GM19099 (cell line): Measurements from ENCODE around the gene TLR1.

Experiments
- POLR2A ChIP-seq: IDR thresholded peaks from 3 replicates; pipeline ENCODE4 v1.6.1; 2011; ENCODE audit warnings: low read depth; ENCODE audit not compliant: insufficient read length; ENCODE audit errors: extremely low read depth

The TLR1 gene

DNA sequence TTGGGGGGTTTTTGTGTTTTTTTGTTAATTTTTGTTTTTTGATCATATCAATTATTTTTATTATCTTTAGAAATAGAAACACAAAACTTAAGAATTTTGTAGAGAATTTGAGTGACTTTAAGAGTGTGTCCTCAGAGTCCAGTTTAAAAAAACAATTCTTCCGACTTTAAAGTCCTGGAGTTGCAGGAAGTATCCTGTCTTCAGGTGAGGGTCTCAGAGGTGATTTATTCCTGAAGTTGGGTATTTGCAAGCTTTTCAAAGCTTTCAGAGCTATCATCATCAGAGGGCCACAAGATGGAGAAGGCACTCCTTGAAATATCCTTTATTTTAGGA, 44.8 kb downstream of the TLR1 start:
- TF ChIP-seq POLR2A: no peak

DNA sequence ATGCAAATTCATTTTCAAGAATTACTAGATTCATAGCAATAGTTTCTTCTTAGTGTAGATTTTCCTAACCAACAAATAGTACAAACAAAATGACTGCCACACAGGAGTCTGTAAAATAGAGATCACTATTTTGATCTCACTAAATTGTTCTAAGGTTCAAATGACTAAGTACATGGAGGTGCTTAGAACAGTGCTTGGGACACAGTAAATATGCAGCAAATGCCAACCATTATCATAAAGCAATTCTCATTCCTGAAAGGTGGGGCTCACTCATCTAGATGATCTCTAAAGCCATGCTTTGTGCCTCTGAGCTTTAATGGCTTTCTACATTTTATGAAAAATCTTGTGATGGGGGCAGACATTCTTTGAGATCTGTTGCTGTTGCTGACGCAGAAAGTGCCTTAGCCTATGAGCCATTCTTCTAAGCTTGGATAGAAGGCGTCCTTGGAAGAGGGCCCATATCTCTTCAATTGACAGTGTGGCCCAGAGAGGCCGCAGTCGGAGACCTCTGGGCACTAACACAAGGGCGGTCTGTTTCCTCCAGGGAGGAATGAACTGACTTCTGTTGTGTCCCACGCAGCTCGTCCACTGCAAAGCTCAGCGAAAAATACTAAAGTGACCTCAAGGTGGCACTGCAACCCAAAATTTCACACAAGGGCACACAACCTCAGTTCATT, 45.3 kb downstream of the TLR1 start:
- no peak for TF ChIP-seq POLR2A

DNA sequence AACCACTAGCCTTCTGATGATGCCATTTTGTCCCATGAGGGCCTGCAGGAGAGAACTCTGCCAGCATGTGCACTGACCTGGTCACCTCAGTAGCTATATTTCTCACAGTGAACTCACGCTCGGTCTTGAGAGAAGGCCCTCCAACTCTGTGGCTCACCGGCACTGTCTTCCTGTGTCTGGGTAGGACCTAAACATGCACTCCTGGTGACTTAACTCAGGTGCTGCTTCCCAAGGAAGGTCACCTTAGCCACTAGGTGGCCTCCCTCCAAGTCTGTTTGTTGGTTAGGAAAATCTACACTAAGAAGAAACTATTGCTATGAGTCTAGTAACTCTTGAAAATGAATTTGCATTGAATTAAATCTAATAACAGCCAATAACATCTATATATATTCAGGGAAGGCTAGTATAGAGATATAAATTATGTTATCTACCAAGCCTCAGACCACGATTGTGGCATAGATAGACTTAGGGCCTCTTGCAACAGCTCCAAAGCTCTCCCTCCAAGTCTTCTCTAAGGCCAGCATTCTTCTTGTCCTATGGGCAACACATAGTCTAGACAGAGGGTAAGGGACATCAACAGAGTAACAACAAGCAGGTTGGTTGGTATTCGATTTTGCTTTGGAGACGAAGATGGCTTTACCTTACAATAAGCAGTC, 46.5 kb downstream of the TLR1 start:
- no peak for TF ChIP-seq POLR2A

DNA sequence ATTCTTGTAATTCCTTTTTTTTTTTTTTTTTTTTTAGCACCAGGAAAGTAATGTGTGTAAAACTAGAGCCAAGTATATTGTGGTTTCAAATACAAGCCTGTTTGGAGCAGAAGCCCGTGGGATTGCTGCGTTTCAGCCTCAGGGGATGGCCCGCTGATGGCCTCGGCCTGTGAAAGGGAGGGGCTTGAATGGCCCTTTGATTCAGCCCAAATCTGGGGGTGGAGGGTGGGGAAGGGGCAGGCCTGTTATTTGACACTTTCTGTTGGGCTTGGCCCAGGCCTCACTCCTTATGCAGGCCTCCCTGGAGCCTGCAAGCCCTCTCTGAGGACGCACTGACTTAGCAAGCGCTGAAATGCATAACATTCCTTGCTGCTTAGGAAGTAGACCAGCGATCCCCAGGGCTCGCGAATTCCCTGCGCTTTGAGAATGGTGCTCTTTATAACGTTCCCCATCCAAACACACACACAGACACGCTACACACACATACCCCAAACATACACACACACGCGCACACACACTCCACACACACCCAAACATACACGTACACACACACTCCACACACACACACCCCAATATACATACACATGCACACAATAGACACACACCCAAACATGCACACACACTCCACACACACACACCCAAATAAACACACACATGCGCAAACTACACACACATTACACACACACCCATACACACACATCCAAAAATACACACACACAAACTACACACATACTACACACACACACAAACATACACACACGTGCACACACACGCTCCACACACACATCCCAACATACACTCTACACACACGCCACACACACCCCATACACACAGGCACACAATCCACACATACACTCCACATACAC, 51.4 kb downstream of the TLR1 start:
- TF ChIP-seq POLR2A: no peak

DNA sequence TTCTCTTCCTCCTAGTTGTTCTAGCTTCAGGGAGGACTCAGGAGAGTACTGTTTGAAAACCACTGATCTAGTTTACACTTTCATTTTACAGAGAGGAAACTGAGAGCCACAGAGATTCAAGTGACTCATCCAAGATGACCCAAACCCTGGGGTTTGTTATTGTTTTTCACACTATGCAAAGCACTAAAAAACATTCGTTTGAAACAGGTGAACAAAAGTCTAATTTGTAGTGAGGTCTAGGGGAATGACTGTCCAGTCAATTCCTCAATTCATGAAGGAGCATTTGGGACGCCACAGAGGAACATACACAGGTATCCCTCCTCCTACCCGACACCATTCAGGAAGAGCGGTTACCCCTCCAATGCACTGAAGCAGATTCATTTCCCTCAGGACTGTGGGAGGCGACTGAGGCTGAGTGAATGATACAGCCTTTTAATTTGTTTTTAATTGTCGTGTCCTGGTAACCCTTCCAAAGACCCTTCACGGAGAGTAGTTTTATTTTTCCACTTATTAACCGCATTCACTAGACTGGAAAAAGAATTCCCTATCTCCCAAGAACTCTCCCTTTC, 52.1 kb downstream of the TLR1 start:
- no peak for TF ChIP-seq POLR2A

DNA sequence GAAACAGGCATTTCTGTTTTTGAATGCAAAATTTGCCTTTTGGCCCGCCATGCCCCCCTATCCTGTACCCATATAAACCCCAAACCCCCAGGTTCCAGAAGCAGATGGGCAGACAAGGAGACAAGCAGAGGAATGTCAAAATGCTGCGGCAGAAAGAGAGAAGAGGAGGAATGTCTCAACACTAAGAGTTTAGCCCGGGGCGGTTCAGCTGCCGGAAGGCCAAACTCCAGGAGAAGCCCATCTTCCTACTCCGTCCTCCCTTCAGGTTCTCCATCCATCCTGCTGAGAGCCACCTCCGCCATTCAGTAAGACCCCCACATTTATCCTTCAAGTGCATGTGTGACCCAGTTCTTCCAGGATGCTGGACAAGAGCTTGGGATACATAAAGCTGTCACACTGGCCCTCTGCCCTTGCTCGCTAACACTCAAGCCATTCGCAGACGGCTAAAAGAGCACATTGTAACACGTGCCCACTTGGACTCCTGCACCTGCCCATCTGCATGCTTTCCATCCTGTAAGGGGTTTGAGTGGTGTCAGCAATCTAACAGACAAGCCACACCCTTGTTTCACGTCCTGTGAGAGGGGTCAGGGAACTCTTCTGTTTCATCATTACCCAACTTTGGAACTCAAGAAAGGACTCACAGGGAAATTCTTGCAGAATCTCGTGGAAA, 53.1 kb downstream of the TLR1 start:
- TF ChIP-seq POLR2A: no peak

DNA sequence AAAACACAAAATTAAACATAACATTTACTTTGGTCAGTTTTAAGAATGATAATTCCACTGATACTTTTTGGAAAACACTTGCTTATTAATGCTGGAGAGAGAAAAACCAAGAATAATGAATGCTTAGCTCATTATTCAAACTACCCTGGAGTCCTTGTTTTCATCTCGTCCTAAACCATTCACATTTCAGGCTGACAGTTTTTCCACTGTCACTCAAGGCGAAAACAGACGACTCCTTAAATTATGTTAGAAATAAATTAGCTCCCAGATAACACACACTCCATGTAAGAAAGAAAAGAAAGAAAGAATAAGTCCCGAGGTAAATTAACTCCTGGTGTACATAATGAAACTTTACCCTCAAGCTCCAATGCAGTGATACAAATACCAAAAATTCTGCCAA, 55.3 kb downstream of the TLR1 start:
- TF ChIP-seq POLR2A: no peak

DNA sequence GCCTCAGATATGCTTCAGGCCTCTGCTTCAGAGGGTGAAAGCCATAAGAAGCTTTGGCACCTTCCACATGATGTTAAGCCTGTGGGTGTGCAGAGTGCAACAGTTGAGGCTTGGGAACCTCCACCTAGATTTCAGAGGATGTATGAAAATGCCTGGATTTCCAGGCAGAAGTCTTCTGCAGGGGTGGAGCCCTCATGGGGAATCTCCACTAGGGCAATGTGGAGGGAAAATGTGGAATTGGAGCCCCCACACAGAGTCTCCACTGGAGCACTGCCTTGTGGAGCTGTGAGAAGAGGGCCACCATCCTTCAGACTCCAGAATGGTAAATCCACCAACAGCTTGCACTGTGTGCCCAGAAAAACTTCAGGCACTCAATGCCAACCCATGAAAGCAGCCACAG, 57.0 kb downstream of the TLR1 start:
- TF ChIP-seq POLR2A: no peak
